GM12873 (cell line): ENCODE results near the gene CBX2.

ENCODE experiments used
- CTCF ChIP-seq: IDR thresholded peaks from 2 replicates; pipeline ENCODE4 v1.5.1; 2012; ENCODE audit warnings: low read depth, mild to moderate bottlenecking, moderate library complexity, low read length, control low read depth; ENCODE audit not compliant: insufficient read depth; ENCODE audit errors: missing control alignments

The CBX2 gene

DNA sequence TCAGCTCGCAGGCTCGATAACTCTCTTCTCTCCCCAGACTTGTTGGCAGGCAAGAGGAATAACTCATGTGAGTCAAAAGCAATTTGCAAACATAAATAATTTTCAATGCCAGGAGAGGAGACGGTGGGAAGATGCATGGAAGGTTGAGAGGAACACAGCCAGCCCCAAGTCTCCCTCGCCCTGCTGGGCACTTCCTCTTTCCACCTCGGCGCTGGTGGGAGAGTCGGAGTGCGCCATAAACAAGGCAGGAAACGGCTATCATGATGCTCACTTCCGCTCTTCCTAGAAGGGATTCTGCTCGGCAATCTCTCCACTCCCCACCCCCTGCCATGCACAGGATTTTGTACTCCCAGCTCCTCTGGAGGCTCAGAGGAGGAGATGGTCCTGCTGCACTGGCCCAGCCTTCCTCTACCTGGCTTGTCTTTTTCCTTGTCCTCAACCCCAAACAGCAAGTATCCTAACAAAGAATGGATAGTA, 48.3 kb downstream of the CBX2 start:
- TF ChIP-seq CTCF, result no peak

- TF ChIP-seq CTCF, result no peak
These were observed 49.1 kb downstream of the CBX2 start for GRCh38 chr17:79826841-79827578.

DNA sequence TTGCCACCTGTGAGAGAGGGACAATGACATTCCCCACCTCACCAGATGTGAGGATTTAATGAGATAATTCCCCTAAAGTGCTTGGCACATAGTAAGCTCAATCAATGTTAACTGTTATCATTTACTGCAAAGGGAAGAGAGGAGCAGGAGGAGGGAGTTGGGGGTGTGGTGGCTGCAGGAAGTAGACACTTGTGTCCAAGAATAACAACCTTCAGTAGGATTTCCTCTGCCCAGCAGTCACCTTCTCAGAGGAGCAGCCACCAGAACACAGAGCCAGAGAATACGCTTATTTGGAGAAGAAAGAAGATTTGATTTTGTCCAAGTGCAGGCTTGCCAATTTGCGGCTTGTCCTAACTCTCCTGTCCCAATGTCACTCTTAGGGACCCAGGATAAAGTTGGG, 51.1 kb downstream of the CBX2 start:
- TF ChIP-seq CTCF, result no peak

DNA sequence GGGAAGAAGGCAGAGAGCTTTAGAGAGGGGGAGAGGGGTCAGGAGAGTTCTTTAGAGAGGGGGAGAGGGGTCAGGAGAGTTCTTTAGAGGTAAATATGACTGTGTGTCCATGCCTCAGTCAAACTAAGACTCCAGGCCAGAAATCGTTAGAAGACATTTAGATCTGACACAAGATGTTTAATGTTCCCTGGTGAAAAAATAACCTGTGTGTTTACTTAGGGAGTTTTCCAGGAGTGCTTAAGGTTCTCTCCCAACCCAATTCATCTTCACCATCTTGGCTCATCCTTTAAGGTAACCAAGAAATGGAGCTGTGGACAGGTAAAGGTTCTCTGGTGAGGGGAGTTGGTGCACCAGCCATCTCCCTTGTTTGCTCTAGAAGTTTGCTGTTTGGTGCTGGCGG, 51.5 kb downstream of the CBX2 start:
- no peak for TF ChIP-seq CTCF

- TF ChIP-seq CTCF, result no peak
These were observed 52.4 kb downstream of the CBX2 start for GRCh38 chr17:79830303-79830702.

DNA sequence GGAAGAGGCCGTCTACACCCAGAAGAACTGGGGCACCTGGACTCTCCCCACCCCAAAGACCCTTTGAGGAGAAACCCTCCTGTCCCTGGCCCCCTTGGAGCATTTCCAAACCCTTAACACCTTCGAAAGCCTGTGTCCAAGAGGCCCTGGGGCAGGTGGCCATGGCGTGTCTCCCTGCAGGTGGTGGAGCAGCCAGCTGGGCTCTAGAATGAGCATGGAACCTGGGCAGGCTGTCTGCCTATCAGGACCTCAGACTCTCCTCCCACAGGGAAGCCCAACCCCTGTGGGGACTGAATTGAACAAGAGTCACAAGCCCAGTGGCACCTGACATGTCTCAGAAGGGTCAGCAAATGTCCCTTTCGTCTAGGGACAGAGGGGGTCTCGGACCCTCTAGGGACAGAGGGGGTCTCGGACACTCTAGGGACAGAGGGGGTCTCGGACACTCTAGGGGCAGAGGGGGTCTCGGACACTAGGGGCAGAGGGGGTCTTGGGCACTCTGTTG, 52.9 kb downstream of the CBX2 start:
- no peak for TF ChIP-seq CTCF

DNA sequence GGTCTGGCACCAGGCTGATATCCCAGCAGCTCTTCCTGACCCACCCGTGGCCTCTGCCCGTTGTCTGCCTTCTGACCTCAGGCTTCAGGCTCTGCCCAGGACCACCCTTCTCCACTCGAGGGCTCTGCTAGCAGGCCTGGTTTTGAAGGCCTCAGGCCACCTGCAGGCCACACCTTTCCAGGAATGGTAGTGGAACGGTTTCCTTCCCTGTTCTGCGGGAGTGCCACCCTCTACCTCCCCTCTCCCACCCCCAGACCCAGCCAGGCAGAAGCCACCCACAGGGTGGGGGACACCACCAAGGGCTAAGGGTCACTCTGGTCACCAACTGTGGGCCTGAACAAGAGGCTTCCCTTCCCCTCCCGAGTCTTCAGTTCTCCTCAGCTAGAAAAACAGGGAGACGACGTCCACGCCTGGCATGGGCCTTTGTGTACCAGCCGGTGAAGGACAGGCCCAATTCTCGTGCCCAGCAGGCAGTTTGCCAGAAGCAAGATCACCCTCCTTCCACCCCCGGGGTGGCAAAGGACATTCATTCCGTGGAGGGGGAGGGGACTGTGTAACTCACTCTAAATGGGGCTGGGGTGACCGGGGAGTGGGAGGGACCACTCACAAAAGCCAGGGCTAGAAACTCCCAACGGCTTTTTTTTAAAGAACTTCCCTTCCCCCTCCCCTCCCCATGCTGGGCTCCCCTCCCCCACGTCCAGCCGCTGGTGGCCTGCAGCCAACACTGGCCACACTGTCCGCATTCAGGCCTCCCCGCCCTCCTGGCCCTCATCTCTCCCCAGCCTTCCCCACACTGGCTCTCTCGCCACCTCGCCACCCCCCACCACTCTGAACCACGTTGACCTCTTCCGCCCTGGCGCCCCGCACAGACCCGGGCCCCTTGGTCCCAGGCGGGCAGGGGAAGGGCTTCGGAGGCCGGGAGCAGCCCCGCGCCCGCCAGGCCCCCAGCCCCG, 53.6 kb downstream of the CBX2 start:
- TF ChIP-seq CTCF, result no peak
